ENCODE data around the gene PDE4D.

The PDE4D gene

DNA sequence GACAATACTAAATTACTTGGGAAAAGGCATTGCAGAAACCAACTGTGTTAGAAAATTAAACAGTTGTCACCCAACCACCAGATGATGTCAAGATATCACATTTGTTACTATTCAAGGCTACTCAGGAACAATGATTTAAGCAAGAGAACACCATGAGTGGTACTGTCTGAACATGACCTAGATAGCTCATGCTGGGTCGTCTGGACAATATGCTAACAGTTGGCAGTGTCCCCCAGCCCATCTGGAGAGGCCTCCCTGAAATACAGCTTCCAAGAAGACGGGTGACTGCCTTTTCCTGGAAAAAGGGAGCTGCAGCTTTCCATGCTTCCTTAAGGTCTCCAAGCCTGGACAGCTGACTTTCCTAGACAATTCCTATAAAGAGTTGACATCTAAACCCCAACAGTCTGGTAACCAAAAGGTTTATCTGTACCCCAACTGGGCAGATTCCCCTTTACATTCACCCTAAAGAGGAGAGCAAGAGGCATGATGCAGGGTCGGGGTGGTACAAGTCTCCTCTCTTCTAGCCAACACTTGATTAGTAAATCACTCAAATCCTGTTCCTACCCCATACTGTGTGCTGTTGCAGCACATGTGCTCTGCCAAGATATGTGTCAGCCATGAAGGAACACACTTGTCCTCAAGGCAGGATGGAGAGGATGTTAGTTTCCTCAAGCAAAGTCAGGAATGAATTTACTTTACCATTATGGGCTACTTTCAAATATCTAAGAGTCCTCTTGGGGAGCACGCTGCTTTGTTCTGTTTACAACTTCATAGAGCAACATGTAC, 433.0 kb downstream of the PDE4D start:
- DNase-seq (ENCODE audit: low read depth), result no peak
- TF ChIP-seq, protein P1, sequence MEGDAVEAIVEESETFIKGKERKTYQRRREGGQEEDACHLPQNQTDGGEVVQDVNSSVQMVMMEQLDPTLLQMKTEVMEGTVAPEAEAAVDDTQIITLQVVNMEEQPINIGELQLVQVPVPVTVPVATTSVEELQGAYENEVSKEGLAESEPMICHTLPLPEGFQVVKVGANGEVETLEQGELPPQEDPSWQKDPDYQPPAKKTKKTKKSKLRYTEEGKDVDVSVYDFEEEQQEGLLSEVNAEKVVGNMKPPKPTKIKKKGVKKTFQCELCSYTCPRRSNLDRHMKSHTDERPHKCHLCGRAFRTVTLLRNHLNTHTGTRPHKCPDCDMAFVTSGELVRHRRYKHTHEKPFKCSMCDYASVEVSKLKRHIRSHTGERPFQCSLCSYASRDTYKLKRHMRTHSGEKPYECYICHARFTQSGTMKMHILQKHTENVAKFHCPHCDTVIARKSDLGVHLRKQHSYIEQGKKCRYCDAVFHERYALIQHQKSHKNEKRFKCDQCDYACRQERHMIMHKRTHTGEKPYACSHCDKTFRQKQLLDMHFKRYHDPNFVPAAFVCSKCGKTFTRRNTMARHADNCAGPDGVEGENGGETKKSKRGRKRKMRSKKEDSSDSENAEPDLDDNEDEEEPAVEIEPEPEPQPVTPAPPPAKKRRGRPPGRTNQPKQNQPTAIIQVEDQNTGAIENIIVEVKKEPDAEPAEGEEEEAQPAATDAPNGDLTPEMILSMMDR (conservative IDR thresholded peaks at IDR 0.05; ENCODE audit: low read length), result no peak
- H3K4me3 ChIP-seq (ENCODE audit: low read length), result no peak overlapping the region

DNA sequence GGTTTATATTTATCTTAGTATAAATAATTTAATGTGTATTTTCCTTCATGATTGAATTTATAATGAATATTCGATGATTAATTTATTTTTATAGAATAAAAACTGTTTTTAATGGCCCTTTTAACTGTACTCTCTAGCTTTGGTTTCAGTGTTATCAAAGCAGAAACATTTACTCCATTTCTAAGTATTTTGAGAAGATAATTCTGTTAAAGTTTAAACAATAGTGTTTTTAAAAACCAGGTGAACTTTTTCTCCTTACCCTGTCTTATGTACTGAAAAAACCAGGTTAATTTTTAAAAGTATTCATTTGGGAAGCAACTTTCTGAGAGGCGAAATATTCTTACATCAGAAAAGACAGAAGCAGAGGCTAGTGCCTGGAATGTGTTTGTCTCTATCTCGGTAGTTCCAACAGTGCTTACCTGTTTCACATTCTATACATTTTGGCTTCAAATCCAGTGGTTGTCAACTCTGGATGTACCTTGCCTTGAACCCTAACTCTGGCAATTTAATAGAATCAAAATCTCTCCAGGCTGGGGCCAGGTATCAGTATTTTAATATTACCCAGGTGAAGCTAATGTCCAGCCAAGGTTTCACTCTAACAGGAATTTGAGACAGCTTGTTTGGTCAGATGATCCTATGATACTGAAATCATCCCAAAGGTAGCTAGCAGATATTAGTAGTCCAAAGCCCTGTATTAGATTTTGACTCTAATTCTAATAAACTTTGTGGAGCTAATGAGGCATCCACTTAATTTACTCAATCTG, 434.4 kb downstream of the PDE4D start:
- no peak overlapping the region for H3K4me3 ChIP-seq (ENCODE audit: low read length)
- DNase-seq (ENCODE audit: low read depth), result no peak
- TF ChIP-seq, protein P1 (conservative IDR thresholded peaks at IDR 0.05; ENCODE audit: low read length), result no peak

DNA sequence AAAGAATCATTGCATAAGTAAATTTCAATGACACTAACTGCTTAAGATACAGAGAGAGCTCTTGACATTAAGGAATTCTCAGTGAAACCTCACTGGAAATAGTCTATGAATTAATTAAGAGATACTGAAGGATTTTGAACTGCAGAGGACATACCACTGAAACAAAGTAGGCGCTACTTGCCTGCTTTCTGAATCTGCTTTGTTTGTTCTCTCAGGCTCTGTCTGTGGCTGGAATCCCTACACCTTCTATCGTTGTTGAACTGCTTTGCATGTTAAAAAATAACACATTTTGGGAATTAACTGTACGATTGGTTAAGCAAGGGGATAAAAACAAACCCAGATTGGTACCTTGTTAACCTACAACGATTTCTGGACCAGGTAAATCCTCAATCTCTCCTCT, 435.2 kb downstream of the PDE4D start:
- no peak for DNase-seq (ENCODE audit: low read depth)
- TF ChIP-seq, protein P1 (conservative IDR thresholded peaks at IDR 0.05; ENCODE audit: low read length), result no peak
- H3K4me3 ChIP-seq (ENCODE audit: low read length), result no peak overlapping the region

DNA sequence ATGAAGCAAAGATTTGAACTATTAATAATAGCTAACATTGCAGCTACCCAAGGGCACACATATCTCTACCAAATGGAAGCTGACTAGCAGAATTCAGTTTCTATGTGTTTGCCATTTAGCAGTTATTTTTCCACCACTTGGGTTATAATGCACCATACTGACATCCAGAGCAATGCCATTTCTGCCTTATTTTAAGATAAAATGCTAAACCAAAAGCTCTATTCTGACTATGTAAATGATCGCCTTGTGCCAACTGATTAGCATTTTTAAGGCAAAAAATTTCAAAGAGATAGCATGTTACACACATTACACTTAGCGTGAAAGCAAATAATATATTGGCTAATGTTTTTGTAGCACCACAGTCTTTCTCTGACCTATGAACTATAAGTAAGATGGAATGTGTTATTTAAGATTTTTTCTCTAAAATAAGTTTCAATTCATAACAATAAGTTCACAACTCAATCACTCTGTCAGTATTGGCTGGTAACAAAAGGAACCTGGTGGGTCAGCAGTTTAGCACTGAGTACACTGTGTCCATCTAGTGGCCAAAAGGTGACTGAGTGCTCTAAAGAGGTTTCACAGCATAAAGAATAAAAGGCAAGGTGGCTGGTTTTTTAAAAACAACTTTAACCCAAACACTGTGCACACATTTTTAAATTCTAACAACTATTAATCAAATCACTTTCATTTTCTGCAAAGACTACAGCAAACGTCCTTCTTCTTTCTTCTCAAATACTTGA, 443.5 kb downstream of the PDE4D start:
- TF ChIP-seq, protein P1 (conservative IDR thresholded peaks at IDR 0.05; ENCODE audit: low read length), result 0 out of 2 replicates have a peak, but pooled peaks have one; percentile 18
- H3K4me3 ChIP-seq (ENCODE audit: low read length), result no peak overlapping the region
- DNase-seq (ENCODE audit: low read depth), result no peak

DNA sequence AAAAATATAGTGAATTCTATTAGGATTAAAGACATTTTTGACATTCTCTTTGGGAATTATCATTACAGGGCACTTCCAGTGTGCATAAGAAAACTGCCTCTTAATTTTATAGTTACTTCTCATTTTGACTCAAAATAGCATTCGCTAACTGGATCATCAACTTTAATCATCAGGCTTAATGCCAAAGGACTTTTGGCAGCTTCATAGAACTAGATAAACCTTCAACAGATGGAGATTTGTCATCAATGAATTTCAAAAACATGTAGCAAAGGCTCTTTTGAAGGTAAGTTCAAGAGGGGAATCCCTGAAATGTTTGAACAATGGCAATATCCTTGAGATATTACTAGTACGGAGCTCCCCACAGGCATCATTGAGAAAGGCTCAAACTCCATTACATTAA, 447.2 kb downstream of the PDE4D start:
- DNase-seq (ENCODE audit: low read depth), result no peak
- TF ChIP-seq, protein P1 (conservative IDR thresholded peaks at IDR 0.05; ENCODE audit: low read length), result no peak
- no peak overlapping the region for H3K4me3 ChIP-seq (ENCODE audit: low read length)

DNA sequence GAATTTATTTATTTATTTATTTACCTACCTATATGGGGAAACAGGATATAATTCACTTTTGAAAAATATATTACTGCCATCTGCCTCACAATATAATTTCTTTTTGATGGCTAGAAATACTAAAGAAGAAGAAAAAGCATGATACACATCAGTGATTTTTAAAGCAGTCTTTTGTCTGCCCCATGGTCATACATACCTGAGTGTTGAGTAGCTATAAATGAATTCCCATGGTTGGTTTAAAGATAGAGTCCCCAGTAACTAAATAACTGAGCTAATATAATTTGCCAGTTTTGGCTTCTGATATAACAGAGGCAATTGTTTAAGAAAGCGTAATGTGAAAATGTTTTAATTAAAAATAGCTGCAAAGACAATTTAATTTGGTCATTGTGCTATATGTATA, 447.8 kb downstream of the PDE4D start:
- TF ChIP-seq, protein P1 (conservative IDR thresholded peaks at IDR 0.05; ENCODE audit: low read length), result no peak
- H3K4me3 ChIP-seq (ENCODE audit: low read length), result no peak overlapping the region
- no peak for DNase-seq (ENCODE audit: low read depth)

Data from AG10803 (cell line).